ENCODE results near the gene COPZ2. TPM values are rescaled to one million over a fixed set of nuclear protein-coding genes. Genes with fewer than 3 reads are reported as not detected.

The COPZ2 gene
- total and polyA plus RNA-seq, 9 of the 15 experiments (the other 6 are each of a cell fraction or from before 2014, with no cell fraction given), result 0.22 to 0.49 TPM; not detected in 7

GRCh38 chr17:48051706-48052486 is 14.3 kb upstream of the COPZ2 start (continued):
- TF ChIP-seq, protein P1, sequence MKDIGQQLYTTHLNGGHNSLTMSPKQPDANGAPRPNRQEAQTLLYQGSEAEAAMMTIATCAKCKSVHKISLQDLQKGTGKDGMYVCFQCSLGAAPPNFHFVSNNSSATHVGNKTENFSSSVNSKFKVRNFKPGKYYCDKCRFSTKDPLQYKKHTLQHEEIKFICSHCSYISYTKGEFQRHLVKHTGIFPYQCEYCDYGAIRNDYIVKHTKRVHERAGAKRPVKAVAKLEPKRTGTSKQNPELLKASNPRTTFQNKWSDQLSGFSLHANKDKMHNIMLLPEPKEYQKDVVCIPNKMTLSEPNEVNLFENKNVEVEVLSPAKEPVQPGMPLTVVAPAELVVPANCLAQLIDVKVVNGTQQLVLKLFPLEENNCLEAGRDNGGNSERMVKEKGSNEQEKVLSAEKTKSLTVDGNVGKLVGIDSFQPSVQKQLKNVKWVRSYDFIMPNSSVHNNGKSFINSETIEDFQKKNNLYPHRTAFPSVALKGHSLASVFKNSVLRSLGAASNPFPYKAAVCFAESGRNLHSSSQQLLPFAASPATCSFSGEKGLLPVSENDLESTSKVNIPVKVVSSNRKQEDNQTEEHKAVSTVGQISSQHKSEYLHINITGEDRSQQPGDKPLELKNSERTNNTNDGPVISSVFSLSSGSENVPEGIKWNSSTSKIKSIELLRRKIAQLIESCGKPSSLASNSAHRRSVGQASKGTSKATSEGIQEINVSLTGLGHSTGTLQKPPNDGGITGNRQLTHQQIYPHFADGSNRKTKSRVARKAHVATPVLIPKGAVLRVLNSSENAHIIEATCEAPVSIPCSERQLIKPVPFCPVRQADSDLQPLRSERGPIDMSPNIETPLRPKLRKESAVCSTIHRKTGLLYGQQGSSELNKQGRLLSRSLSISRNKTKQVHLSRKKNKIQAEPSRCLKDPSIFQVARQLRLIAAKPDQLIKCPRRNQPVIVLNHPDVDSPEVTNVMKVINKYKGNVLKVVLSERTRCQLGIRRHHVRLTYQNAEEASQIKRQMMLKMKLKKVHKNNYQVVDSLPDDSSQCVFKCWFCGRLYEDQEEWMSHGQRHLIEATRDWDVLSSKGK (CRISPR knock-in tag; IDR thresholded peaks at IDR 0.05), result no peak
- TF ChIP-seq ETS1 (conservative IDR thresholded peaks at IDR 0.05; ENCODE audit: control insufficient read depth, low read depth, low read length), result no peak
- no peak for TF ChIP-seq CHD4 (IDR thresholded peaks at IDR 0.05; ENCODE audit: insufficient read depth, insufficient replicate concordance, low read depth, low read length, poor library complexity, severe bottlenecking)
- no peak for TF ChIP-seq TSHZ1 (CRISPR knock-in tag; IDR thresholded peaks at IDR 0.05)
- TF ChIP-seq SPI1 (IDR thresholded peaks at IDR 0.05; ENCODE audit: borderline replicate concordance, low read depth, low read length), result no peak
- TF ChIP-seq, protein P2, sequence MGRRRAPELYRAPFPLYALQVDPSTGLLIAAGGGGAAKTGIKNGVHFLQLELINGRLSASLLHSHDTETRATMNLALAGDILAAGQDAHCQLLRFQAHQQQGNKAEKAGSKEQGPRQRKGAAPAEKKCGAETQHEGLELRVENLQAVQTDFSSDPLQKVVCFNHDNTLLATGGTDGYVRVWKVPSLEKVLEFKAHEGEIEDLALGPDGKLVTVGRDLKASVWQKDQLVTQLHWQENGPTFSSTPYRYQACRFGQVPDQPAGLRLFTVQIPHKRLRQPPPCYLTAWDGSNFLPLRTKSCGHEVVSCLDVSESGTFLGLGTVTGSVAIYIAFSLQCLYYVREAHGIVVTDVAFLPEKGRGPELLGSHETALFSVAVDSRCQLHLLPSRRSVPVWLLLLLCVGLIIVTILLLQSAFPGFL (CRISPR knock-in tag; IDR thresholded peaks at IDR 0.05), result no peak
- TF ChIP-seq SUPT5H (IDR thresholded peaks at IDR 0.05), result no peak
- no peak for TF ChIP-seq ZNF232 (CRISPR knock-in tag; IDR thresholded peaks at IDR 0.05)
- TF ChIP-seq FOXM1 (IDR thresholded peaks at IDR 0.05; ENCODE audit: low read depth), result no peak
- no peak for TF ChIP-seq FOXM1 (CRISPR knock-in tag; IDR thresholded peaks at IDR 0.05; ENCODE audit: low read depth)
- no peak for TF ChIP-seq CEBPG (CRISPR knock-in tag; IDR thresholded peaks at IDR 0.05)
- no peak for TF ChIP-seq CEBPG (tag; conservative IDR thresholded peaks at IDR 0.05 in 1 of 2, IDR thresholded peaks at IDR 0.05 in 1 of 2)
- TF ChIP-seq ZNF766 (CRISPR knock-in tag; conservative IDR thresholded peaks at IDR 0.05), result no peak
- no peak for TF ChIP-seq RHOXF2B (CRISPR knock-in tag; conservative IDR thresholded peaks at IDR 0.05)
- TF ChIP-seq SRF (CRISPR knock-in tag; IDR thresholded peaks at IDR 0.05), result no peak
- no peak for TF ChIP-seq ELF1 (tag; IDR thresholded peaks at IDR 0.05)

Measured in K562 (cell line).